ENCODE measurements around the gene GRIP1.
"Not testable (repeated sequence)": the region's sequence is repeated elsewhere in the genome, so short reads cannot be mapped to it uniquely, and the experiment has no call there.

GRIP1 gene

DNA sequence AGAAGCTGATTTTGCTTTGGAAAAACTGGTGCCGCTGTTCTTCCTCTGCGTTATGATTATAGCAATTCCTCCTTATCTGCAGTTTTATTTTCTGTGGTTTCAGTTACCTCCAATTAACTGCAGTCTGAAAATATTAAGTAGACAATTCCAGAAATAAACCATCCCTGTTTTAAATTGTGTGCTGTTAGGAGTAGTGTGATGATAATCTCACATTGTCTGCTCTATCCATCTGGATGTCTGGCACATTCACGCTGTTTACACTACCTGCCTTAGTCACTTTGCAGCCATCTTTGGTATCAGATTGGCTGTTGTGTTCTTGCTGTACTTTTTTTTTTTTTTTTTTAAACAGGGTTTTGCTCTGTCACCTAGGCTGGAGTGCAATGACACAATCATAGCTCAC, 141.0 kb downstream of the GRIP1 start:
- DNase-seq (ENCODE audit: low read depth in 2 of 2), result no peak

DNA sequence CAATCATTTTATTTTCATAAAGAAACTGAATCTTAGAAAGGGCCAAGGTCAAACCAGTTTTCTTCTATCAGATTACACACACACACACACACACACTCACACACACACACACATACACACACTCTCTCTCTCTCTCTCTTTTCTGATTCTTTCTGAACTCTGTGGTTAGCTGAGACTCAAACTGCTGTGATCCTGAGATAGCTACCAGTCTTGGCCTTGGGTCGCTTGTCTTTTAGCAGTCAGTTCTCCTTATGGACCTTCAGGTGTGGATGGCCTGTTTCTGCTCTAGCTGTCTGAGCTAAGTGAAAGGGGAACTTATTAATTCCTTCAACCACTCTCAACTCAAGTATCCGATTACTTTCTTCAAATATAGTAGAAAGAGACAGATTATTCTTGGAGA, 145.1 kb downstream of the GRIP1 start:
- no peak for DNase-seq (ENCODE audit: low read depth in 2 of 2)

DNA sequence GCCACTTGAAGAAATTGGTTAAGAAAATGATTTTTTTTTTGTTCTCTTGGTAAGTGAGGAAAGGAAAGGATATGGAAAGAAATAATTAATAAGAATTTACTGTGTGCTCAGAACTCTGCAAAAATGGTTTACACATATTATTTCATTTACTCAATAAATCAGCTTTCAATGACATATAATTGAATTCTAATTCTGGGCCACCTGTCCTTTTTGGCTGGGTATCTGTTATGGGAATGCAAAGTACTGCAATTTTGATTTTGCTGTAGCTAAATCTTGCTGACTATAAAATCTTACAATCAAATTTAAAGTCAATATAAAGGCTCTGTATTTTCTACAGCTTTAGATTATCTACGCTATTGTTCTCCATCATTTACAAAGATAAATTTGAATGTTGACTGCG, 147.1 kb downstream of the GRIP1 start:
- DNase-seq (ENCODE audit: low read depth in 2 of 2), result no peak

DNA sequence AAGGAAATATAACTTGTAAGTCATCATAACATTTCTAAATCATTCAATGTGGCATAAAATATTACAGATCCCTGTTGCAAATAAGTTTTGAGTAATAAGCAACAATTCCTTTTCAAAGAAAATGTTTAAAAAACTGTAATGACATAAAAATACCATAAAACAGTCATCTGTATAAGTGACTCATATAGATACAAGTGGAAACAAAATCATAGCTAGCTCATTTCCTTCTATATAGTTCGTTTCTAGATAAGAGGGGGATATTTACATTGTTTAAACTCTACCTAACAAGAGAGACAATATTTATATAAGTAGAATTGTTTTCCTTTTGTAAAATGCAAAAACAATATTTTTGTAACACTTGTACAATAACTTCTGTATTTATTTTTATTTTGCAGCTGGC, 148.9 kb downstream of the GRIP1 start:
- no peak for DNase-seq (ENCODE audit: low read depth in 2 of 2)

DNA sequence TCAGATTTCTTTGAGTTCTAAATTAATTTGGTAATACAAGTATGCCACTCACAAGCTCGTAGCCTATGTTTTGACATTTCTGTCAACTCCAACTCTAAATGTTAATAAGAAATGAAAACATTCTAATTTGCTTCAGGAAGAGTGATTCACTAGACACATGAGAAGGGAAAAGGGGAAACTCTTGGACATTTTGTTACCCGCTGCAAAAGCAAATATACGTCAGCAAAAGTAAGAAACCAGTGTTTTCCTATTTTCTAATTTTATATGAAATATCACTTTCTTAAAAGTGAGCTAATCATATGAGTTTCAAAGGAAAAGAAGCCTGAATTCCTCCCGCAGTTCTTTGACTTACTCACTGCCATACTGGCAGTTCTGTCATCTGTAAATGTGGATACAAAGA, 162.3 kb downstream of the GRIP1 start:
- DNase-seq (ENCODE audit: low read depth in 2 of 2), result no peak

DNA sequence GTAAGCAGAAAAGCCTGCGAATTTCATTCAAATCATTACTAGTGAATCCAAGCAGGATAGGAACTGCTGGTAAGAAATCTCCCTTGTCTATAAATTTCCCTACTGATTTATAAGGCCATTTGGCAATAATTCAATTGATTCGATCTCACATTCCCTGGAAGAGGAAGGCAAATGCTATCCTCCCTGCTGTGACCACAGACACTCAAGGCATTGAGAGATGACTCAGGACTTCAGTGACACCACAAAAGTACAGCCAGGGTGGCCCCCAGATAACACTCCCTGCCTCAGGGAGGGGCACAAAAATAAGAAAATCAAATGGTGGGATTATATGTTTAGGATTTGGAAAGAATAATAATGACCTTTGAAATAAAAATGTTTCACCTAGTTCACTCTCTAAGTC, 162.7 kb downstream of the GRIP1 start:
- DNase-seq (ENCODE audit: low read depth in 2 of 2), result no peak

DNA sequence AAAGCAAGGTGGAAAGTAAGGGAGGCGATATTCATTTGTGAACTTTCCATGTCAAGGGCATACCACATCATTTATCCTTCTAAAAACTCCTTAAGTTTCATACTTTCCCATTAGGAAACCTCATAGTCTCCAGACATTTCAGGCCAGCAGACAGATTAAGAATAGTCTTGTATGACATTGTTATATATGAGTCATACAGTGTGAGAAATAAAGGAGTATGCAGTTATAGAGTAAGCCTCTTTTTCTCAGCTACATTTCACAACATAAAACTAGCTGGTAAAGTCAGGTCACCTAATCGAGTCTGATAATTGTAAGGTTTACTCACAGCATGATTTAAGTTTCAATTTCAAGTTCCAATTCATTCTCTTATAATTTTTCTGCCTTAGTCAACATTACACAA, 164.3 kb downstream of the GRIP1 start:
- DNase-seq (ENCODE audit: low read depth in 2 of 2), result no peak

DNA sequence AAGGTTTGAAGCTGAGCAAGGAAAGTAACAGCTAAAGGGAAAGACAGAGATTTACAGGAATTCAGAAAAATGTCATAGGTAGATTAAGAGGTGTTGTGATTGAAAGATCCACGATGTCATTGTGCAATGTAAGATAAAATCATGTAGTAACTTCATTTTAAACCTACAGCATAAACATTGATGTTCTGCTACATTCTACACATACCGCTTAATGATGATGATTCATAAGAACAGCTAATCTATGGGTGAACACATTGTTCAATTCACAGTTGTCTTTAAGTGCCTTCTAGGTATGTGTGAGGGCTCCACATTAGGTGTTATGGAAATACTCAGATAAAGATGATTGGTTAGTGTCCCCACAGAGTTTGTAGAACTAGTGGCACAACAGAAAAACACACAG, 170.9 kb downstream of the GRIP1 start:
- DNase-seq (ENCODE audit: low read depth in 2 of 2), result no peak

DNA sequence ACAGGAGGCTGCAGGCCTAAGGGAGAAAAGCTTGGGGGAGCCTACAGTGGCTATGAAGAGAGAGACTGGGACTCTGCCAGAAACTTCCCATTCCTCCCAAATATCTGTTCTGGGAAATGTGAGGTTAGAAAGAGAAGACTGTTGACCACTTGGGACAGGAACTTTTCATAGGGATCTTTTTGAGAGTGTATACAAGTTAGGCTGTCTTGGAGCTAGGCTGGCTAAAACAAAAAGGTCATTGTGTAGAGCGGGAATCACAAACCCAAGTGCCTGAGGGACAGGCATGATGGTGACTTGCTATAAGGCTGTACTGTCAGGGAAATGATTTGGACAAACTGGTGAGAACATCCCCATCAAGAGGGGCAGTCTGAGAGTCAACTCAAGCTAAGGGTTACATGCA, 175.1 kb downstream of the GRIP1 start:
- DNase-seq (ENCODE audit: low read depth in 2 of 2), result no peak

DNA sequence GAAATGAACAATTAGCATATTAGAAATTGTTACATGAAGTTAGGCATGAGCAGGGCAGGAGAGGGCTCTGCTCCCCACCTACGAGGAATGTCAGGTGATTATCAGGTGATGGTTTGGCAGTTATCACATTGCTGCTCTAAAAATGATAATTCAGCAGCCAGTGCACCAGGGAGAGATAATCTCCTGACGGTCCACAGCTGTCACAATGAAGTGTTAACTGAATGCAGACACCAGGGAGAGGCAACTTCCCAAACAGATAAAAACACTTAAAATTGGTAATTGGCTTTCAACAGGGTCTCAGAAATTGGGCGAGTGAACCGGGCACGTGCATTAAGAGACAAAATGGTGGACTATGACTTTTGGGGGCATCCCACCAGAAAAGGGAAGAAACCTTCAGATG, 176.0 kb downstream of the GRIP1 start:
- DNase-seq (ENCODE audit: low read depth in 2 of 2), result no peak

DNA sequence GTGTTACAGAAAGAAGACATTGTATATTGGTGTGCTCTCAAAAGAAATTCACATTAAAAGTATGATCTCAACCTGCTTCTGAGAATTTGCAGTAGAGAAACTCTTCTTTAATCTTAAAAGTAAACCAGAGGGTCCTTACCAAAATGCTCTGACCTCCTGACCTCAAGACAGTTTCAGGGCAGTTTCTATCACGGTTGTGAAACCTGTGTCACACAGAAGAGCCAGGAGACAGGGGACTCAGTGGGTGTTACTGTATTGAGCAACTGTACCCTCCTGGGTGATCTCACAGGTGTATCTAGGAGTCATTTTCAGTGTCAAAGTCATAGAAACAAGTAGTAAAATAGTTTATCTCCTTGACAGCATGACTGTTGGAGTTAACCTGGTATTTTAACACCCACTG, 178.0 kb downstream of the GRIP1 start:
- DNase-seq (ENCODE audit: low read depth in 2 of 2), result no peak

DNA sequence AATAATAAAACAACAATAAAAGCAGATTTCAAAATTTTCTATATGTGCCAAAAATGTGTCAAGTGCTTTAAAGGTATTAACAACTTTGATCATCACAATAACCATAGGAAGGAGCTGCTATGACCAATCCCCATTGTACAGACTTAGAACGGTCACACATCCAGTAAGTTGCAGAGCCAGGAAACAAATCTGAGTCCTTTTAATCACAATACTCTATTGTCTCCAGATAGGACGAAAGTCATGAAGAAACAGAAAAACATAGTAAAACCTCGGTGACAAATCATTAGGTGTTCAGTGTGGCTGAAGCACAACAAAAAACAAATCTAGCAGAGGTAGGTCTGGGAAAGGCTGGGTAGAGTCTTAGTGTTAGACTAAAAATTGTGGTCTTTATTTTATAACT, 178.8 kb downstream of the GRIP1 start:
- no peak for DNase-seq (ENCODE audit: low read depth in 2 of 2)

DNA sequence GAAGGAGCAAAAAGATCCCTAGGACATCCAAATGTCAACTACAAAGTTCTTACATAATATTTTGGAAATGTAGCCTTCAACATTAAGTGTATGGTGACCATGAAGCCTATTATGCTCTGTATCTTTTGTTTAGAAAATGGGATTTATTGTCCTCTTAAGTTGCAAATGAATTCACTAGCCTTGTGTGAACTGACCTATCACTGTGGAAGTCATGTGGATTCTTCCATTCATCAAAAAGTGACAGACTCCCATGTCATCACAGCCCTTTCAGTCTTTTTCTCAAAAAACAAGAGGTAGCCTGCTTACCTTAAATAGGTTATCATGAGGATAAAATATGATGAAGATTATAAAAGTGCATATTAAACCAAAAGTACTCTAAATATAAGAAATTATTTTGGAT, 179.9 kb downstream of the GRIP1 start:
- no peak for DNase-seq (ENCODE audit: low read depth in 2 of 2)

DNA sequence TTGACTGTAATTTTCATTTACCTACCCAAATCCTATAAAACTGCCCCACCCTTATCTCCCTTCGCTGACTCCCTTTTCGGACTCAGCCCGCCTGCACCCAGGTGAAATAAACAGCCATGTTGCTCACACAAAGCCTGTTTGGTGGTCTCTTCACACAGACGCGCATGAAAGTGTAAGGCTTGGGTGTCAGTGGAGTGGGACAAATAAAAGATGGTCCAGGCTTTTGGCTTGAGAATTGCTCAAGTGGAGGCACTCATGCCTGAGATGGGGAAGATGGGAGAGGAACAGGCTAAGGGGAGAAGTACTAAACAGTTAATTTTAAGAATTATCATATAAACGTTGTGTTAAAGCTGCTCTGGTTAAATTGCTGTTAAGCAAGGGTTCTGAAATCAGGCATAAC, 180.8 kb downstream of the GRIP1 start:
- not testable (repeated sequence) for DNase-seq (ENCODE audit: low read depth in 2 of 2)

DNA sequence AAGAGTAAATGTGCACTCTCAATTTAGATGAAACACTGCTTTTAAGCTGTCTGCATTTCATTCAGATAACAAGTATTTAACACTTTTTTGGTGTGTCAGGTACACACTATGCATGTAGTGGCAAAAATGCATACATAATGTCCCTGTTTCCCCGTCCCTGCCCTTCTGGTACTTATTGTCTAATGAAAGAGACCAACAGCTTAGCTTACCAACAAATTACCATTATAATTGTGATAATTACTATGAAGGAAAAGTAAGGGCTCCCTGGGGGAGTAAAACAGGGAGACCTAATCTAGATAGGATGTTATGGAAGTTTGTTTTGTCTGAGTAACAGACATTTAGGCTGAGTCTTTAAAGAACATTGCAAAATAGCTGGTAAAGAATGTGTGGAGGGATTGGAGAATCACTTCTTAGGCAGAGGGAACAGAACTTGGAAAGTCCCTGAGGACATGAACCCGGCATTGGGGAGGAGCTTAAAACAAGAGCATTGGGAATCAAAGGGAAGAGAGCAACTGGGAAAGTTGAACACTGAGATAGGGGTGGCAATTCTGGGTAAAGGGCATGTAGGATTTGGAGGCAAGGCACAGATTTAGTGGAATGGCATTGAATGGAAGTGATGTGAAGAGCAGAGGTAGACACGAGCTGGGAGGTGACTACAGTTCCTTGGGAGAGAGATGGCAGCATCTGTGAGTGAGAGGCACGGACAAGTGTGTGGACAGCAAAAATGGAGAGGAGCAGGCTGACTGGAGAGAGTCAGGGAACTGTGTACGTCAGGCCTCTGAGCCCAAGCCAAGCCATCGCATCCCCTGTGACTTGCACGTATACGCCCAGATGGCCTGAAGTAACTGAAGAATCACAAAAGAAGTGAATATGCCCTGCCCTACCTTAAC, 181.6 kb downstream of the GRIP1 start:
- no peak for DNase-seq (ENCODE audit: low read depth in 2 of 2)

DNA sequence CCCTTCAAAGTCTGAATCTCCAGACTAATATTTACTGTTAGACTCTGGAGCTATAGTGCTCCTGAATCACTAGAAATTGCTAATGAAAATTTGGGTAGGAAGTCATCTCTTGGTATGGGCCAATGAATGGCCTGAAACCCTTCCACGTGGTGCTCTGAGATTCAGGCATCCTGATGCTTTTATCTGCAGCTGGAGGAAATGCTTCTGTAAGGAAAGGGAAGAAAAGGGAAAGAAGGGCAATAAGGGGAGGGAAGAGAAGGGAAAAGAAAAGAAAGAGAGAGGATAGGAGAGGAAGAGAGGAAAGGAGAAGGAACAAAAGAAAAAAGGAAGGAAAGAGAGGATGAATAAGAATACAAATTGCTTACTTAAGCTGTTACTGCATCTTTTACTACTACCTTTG, 182.3 kb downstream of the GRIP1 start:
- DNase-seq (ENCODE audit: low read depth in 2 of 2), result no peak

DNA sequence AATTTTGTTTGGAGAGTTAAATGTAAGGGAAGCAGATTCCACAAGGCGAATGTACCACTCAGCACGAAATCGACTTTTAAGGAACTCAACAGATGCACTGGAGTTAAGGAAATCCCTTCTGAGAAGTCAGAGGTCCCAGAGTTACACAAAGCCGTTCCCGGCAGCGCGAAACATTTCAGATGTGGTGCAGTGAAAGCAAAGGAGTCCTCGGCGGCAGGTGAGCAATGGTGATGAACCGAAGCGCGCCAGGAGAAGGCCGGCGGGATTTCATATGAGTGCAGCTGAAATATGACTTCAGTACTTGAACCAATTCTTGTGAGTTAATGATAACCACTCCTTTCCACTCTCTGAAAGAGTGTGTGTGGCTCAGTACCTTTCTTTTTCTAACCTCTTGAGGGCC, 183.2 kb downstream of the GRIP1 start:
- no peak for DNase-seq (ENCODE audit: low read depth in 2 of 2)

DNA sequence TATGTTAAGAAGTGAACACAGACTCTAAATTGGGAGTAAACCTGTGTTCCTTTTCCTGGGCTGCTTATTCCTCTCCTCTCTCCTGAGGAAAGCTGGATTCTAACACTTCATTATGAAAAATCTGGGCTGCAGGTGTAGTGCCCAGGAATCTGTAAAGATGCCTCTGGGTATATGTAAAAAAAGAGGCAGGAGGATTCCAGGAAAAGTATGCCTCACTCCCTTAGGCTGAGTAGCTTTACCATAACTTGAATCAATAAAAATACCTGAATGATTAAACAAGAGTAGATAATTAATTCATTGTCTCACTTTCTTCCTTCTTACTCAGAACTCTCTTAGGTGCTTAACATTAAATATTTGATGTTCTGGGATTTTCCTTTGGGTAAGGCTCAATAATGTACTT, 185.1 kb downstream of the GRIP1 start:
- DNase-seq (ENCODE audit: low read depth in 2 of 2), result no peak

DNA sequence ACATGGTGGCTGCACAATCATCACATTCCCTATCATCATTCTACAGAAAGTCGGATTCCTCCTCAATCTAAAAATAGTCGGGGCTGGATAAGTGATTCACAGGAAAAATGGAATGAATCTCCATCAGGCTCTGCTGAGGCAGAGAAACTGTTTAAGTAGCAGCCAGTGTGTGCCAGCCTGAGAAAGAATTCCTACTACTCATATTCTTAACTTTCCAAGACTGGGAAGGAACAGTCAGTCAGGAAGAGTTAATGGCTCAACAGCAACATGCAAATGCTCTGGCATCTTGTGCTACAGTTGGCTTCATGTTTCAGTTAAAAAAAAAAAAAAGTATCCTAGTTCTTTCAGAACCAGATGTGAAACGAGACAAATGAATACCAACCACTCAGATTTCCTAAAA, 187.0 kb downstream of the GRIP1 start:
- no peak for DNase-seq (ENCODE audit: low read depth in 2 of 2)

DNA sequence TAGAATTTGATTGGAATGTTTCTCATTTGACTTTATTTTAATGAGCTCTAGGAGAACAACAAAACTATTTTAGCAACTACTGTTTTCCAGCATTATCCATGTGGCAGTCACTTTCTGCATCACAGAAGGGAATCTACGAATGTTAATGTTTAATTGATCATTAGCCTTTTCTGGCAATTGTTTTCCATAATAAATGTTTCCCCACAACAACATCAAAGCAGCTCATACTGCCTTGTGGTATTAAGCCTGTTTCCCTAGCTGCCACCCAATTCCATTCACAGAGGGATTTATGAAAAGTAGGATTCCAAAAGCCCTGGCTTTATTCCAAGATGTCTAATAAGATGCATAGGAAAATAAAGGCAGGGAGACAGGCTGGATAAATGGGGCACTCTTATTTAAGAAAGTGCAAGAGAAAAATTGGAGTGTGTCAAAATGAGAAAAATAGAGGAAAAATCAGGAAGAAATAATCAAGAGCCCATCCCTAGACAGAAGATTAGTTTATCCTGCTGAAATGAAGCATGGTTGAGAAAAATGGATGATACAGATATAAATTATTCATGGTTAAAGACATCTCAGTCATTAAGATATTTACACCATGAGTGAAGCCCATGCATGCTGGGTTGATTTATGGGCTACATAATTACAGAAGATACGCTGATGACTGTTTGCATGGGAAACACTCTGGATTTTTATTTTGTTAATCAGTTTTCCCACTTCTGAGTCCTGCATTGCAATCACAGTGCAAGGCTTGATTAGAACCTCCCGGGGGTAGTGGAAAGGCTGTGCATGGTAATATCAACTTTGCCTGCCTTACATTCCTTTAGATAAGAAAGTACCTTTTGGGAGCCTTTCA, 196.3 kb downstream of the GRIP1 start:
- no peak for DNase-seq (ENCODE audit: low read depth in 2 of 2)

DNA sequence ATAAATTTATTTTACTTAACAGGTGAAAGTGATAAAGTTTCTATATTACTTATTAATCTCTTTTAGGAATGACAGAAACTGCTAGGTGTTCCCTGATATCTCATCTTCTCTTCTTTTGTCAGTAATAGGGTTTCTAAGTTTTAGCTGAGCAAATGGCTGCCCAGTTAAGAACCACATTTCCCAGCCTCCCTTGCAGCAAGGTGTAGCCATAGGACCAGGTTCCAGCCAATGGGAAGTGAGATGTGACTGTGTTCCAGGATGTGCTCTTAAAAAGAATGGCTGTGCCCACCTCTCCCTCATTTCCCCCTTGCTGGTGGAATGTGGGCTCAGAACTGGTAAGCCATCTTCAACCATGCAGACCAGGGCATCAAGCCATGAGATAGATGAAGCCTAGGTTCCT, 210.9 kb downstream of the GRIP1 start:
- DNase-seq (ENCODE audit: low read depth in 2 of 2), result no peak

DNA sequence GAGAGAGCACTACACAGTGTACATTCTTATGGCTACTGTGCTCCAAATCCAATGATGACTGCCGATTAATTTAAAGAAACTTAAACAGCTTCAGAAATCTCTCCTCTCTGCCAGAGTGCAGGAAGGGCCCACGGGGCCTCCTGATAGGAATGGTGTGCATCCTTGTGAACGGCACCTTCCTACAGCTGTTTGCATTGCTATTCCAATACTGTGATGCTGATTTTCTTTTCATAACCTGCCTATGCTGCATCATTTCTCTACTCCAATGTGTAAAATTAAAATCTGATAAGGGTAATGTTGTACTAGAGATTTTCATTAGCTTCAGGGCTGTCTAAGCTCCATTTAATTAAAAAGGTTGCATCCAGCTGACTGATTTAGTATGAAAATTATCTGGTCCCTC, 217.5 kb downstream of the GRIP1 start:
- DNase-seq (ENCODE audit: low read depth in 2 of 2), result no peak

DNA sequence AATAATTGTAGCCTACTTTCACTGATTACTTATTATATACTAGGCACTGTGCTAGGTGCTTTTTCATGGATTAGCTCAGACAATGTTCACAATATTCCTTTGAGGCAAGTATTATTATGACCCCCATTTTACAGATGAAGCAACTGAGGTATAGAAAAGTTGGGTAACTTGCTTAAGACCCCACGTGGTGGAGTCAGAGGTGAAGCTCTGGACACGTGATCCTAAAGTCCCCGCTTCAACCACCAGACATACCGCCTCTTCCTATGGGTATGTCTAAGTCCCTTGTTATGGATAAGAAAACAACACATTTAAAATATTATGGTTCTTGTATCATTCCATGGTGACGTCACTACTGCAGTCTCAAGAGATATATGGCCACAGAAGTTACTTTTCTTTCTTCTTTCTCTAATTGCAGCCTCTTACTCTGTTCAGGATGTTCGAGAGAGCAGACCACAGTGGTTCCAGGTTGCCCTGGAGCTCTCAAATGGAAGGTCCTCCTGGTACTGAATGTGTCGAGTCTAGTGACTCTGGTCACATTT, 218.9 kb downstream of the GRIP1 start:
- DNase-seq (ENCODE audit: low read depth in 2 of 2), result no peak
